CD14-positive monocyte (primary cell): ENCODE results near the gene FSCN2. TPM values are rescaled to one million over a fixed set of nuclear protein-coding genes. Genes with fewer than 3 reads are reported as not detected.

Experiments used
- DNase-seq, 3 donors: peaks; one replicate each; pipeline ENCODE4 v3.0.0-alpha.2; 2011 to 2022
- H2AFZ ChIP-seq: 2 replicates; pipeline ENCODE4 v1.6.0; 2012; ENCODE audit warnings: mild to moderate bottlenecking, low read depth, low read length, inconsistent platforms; ENCODE audit not compliant: insufficient read depth, poor library complexity, severe bottlenecking
- H3K27ac ChIP-seq, 2 donors: 1 replicate in 1 of 2; 2 replicates in 1 of 2; pipeline ENCODE4 v1.5.1; 2012 to 2013; ENCODE audit warnings: low read length in 2 of 2, control low read depth in 1 of 2, inconsistent platforms in 1 of 2, low read depth in 1 of 2, mild to moderate bottlenecking in 1 of 2
- H3K27me3 ChIP-seq, 2 donors: one replicate each; pipeline versions ENCODE4 v1.6.0 to v1.6.1; 2011 to 2013; ENCODE audit warnings: low read length in 2 of 2; ENCODE audit not compliant: control insufficient read depth in 2 of 2, insufficient read depth in 2 of 2
- H3K36me3 ChIP-seq, 2 donors: replicated peaks in 1 of 2; 1 replicate in 1 of 2; 2 replicates in 1 of 2; pipeline versions ENCODE4 v1.5.1 to v1.6.1; 2012 to 2013; ENCODE audit warnings: low read length in 2 of 2, control low read depth in 1 of 2, inconsistent platforms in 1 of 2, mild to moderate bottlenecking in 1 of 2; ENCODE audit not compliant: insufficient read depth in 2 of 2, control insufficient read depth in 1 of 2
- H3K4me1 ChIP-seq, 2 donors: 1 replicate in 1 of 2; 2 replicates in 1 of 2; pipeline versions ENCODE4 v1.5.1 to v1.6.1; 2012 to 2013; ENCODE audit warnings: low read length in 2 of 2, control low read depth in 1 of 2, inconsistent platforms in 1 of 2, mild to moderate bottlenecking in 1 of 2, moderate library complexity in 1 of 2; ENCODE audit not compliant: insufficient read depth in 2 of 2, control insufficient read depth in 1 of 2
- H3K4me2 ChIP-seq: replicated peaks from 2 replicates; pipeline ENCODE3; 2012; ENCODE audit warnings: low read length, moderate library complexity, mild to moderate bottlenecking; ENCODE audit not compliant: poor library complexity, severe bottlenecking; ENCODE audit errors: extremely low read depth
- H3K4me3 ChIP-seq, 3 experiments: fragments of 200-600 bp in 1 of 3; sonication (generic) in 1 of 3; replicated peaks in 1 of 3; 1 replicate in 2 of 3; 2 replicates in 1 of 3; pipeline ENCODE4 v1.5.1; 2011 to 2013; ENCODE audit warnings: low read length in 3 of 3, mild to moderate bottlenecking in 3 of 3, control low read depth in 2 of 3, low read depth in 2 of 3, inconsistent platforms in 1 of 3, moderate library complexity in 1 of 3
- H3K79me2 ChIP-seq: 2 replicates; pipeline ENCODE4 v1.6.0; 2012; ENCODE audit warnings: mild to moderate bottlenecking, control low read depth, inconsistent platforms, low read length, moderate library complexity; ENCODE audit not compliant: insufficient read depth
- H3K9ac ChIP-seq: 2 replicates; pipeline ENCODE4 v1.6.0; 2017; ENCODE audit warnings: low read length, mild to moderate bottlenecking; ENCODE audit not compliant: insufficient read depth, poor library complexity, severe bottlenecking
- H3K9me3 ChIP-seq, 2 donors: replicated peaks in 1 of 2; 1 replicate in 1 of 2; 2 replicates in 1 of 2; pipeline versions ENCODE4 v1.5.1 to v1.6.1; 2012 to 2013; ENCODE audit warnings: low read length in 2 of 2, control low read depth in 1 of 2; ENCODE audit not compliant: control insufficient read depth in 1 of 2, insufficient read depth in 1 of 2
- H4K20me1 ChIP-seq: 2 replicates; pipeline ENCODE4 v1.6.0; 2012; ENCODE audit warnings: mild to moderate bottlenecking, low read length, control low read depth, moderate library complexity; ENCODE audit not compliant: insufficient read depth
- H3K27ac Mint-ChIP-seq, 7 donors: one replicate each; pipeline ENCODE4 v1.8.0; 2020; ENCODE audit warnings: mild to moderate bottlenecking in 7 of 7, mixed read lengths in 7 of 7, moderate library complexity in 6 of 7, inconsistent platforms in 2 of 7
- H3K27me3 Mint-ChIP-seq, 3 donors: one replicate each; pipeline ENCODE4 v1.8.0; 2021 to 2022; ENCODE audit warnings: low read depth in 3 of 3, mild to moderate bottlenecking in 3 of 3, mixed read lengths in 3 of 3, moderate library complexity in 3 of 3, inconsistent platforms in 1 of 3
- H3K36me3 Mint-ChIP-seq, 2 donors: one replicate each; pipeline ENCODE4 v1.8.0; 2020; ENCODE audit warnings: mixed read lengths in 2 of 2, inconsistent platforms in 1 of 2, mild to moderate bottlenecking in 1 of 2
- H3K4me1 Mint-ChIP-seq: one replicate; pipeline ENCODE4 v1.8.0; 2020; ENCODE audit warnings: mild to moderate bottlenecking, mixed read lengths
- H3K4me3 Mint-ChIP-seq, 2 donors: one replicate each; pipeline ENCODE4 v1.8.0; 2020; ENCODE audit warnings: mild to moderate bottlenecking in 2 of 2, mixed read lengths in 2 of 2, moderate library complexity in 1 of 2
- H3K9me3 Mint-ChIP-seq, 7 donors: one replicate each; pipeline ENCODE4 v1.8.0; 2020 to 2022; ENCODE audit warnings: mixed read lengths in 7 of 7, mild to moderate bottlenecking in 6 of 7, moderate library complexity in 6 of 7, inconsistent platforms in 2 of 7
- WGBS: methylation state at CpG from one replicate; pipeline ENCODE4 v1.1.5; 2013; ENCODE audit warnings: missing lambda C conversion rate; ENCODE audit not compliant: insufficient coverage; 5-methylcytosine and 5-hydroxymethylcytosine counted together
- intact Hi-C, 2 donors: fragments of 100-400 bp; cut with micrococcal nuclease; formaldehyde crosslinking; loops; one replicate each; pipeline versions ENCODE4 v1.15.0 to v1.15.1; 2023
- polyA plus RNA-seq, 3 donors: library from polyadenylated mRNA; depleted of rRNA in 1 of 3; unstranded in 2 of 3; stranded (reverse) in 1 of 3; fragments of 300-500 nt in 2 of 3; fragments of >200 nt in 1 of 3; fragmentation: Illumina TruSeq in 2 of 3; gene quantifications; 1 replicate in 2 of 3; 2 replicates in 1 of 3; pipeline ENCODE4 v1.2.3, GENCODE V29; 2012 to 2021
- TF ChIP-seq, protein P1 (sequence below): fragments of 200-600 bp; IDR thresholded peaks from one replicate; pipeline ENCODE4 v1.8.0; 2022; ENCODE audit warnings: antibody characterized with exemption, mild to moderate bottlenecking

Gene FSCN2
- polyA plus RNA-seq, 3 donors: 0.07 TPM; not detected in 2

DNA sequence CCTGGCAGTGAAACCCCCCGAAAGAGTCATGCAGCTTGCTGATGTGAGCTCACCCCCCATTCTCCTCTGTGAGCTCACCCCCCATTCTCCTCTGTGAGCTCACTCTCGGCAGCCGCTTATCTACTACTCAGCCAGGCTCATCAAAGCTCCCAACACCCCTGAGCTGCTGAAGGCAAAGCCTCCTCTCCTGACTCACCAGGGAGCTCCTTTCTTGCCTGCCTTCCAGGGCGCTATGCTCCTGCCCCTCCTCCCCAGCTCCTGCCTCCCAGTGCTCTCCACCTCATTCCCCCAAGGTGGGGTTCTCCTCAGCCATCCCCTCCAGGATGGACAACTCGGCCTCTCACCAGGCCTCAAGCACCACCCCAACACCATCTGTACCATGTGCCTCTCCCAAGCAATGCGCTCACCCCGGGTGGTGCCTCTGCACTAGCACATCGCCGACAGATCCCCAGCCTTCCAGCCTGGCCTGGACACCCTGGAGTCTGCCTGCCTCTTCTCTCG, 51.7 kb downstream of the FSCN2 start:
- peaks cover 54 to 86% of the 10 kb centered on the region in 2 donors for H3K36me3 ChIP-seq
- H3K9ac ChIP-seq: no peak overlapping the region
- peak overlapping the region in 5 of 7 donors; percentile 14 to 87 (median 39) for H3K27ac Mint-ChIP-seq
- peaks cover 17 to 18% of the 10 kb centered on the region in 2 donors for H3K4me1 ChIP-seq
- H3K27ac ChIP-seq: no peak overlapping the region
- intact Hi-C loops: no loop called here
- 99% methylated on average over 9 of the region's 10 CpGs for WGBS
- H3K27me3 ChIP-seq: no peaks in the 10 kb centered on the region
- peaks cover 0 to 2% (median 0%) of the 10 kb centered on the region in 3 donors for H3K27me3 Mint-ChIP-seq
- peaks cover 6% of the 10 kb centered on the region for H4K20me1 ChIP-seq
- H3K9me3 ChIP-seq: no peaks in the 10 kb centered on the region
- no peak for DNase-seq
- peaks cover 51% of the 10 kb centered on the region for H3K79me2 ChIP-seq
- H3K4me1 Mint-ChIP-seq: peaks cover 21% of the 10 kb centered on the region
- H2AFZ ChIP-seq: no peak overlapping the region
- H3K9me3 Mint-ChIP-seq: peaks cover 0 to 2% (median 0%) of the 10 kb centered on the region in 7 donors
- H3K4me2 ChIP-seq: no peak overlapping the region
- TF ChIP-seq, protein P1, sequence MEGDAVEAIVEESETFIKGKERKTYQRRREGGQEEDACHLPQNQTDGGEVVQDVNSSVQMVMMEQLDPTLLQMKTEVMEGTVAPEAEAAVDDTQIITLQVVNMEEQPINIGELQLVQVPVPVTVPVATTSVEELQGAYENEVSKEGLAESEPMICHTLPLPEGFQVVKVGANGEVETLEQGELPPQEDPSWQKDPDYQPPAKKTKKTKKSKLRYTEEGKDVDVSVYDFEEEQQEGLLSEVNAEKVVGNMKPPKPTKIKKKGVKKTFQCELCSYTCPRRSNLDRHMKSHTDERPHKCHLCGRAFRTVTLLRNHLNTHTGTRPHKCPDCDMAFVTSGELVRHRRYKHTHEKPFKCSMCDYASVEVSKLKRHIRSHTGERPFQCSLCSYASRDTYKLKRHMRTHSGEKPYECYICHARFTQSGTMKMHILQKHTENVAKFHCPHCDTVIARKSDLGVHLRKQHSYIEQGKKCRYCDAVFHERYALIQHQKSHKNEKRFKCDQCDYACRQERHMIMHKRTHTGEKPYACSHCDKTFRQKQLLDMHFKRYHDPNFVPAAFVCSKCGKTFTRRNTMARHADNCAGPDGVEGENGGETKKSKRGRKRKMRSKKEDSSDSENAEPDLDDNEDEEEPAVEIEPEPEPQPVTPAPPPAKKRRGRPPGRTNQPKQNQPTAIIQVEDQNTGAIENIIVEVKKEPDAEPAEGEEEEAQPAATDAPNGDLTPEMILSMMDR: no peak
- peaks cover 67 to 90% of the 10 kb centered on the region in 2 donors for H3K36me3 Mint-ChIP-seq
- no peak overlapping the region for H3K4me3 Mint-ChIP-seq
- H3K4me3 ChIP-seq: no peak overlapping the region

DNA sequence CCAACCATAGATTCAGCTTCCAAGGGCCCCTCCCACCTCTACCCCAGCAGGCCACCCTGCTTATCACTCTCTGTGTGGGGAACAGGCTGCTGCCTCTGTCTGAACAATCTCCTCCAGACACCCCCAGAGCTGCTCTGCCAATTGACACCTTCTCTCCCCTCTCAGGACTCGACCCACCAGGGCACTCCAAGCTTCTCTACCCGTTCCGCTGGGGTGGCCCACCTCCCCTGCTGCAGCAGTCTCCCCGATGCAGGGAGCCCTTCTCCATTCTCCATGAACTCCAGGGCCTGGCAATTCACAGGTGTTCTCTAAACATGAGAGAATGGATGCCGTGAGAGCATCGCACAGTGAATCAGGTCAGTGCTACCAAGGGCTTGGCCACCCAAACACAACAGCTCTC, 52.3 kb downstream of the FSCN2 start:
- peaks cover 68 to 90% of the 10 kb centered on the region in 2 donors for H3K36me3 Mint-ChIP-seq
- no peak overlapping the region for H3K4me3 Mint-ChIP-seq
- Histone ChIP-seq H4K20me1 (peaks cover 6% of the 10 kb centered on the region), H3K27me3 (no peaks in the 10 kb centered on the region), H2AFZ (no peak overlapping the region), H3K4me1 (peaks cover 17 to 18% of the 10 kb centered on the region in 2 donors), H3K4me3 (no peak overlapping the region), H3K36me3 (peaks cover 54 to 87% of the 10 kb centered on the region in 2 donors), H3K9ac (no peak overlapping the region), H3K27ac (no peak overlapping the region), H3K4me2 (no peak overlapping the region), H3K79me2 (peaks cover 48% of the 10 kb centered on the region), H3K9me3 (no peaks in the 10 kb centered on the region)
- H3K4me1 Mint-ChIP-seq: peaks cover 21% of the 10 kb centered on the region
- peaks cover 0 to 2% (median 0%) of the 10 kb centered on the region in 7 donors for H3K9me3 Mint-ChIP-seq
- 97% methylated on average over 6 of the region's 6 CpGs for WGBS
- H3K27ac Mint-ChIP-seq: peak overlapping the region in 3 of 7 donors; percentile 14 to 61 (median 30)
- peaks cover 0 to 2% (median 0%) of the 10 kb centered on the region in 3 donors for H3K27me3 Mint-ChIP-seq
- TF ChIP-seq, protein P1: no peak
- DNase-seq: no peak
- intact Hi-C loops: no loop called here
